Measurements from ENCODE around the gene BRINP2.

- TF ChIP-seq RARB (CRISPR knock-in tag; IDR thresholded peaks at IDR 0.05) (no peak), ISL1 (CRISPR knock-in tag; IDR thresholded peaks at IDR 0.05) (no peak), CREB5 (CRISPR knock-in tag; IDR thresholded peaks at IDR 0.05; ENCODE audit: low read depth) (no peak), ZC3H10 (CRISPR knock-in tag; IDR thresholded peaks at IDR 0.05) (no peak), ESRRG (CRISPR knock-in tag; IDR thresholded peaks at IDR 0.05) (no peak), ZFP30 (CRISPR knock-in tag; IDR thresholded peaks at IDR 0.05) (no peak), ZFP3 (CRISPR knock-in tag; IDR thresholded peaks at IDR 0.05) (no peak), ZNF70 (CRISPR knock-in tag; IDR thresholded peaks at IDR 0.05) (no peak), PATZ1 (CRISPR knock-in tag; IDR thresholded peaks at IDR 0.05; ENCODE audit: borderline replicate concordance) (no peak), ZNF565 (CRISPR knock-in tag; conservative IDR thresholded peaks at IDR 0.05; ENCODE audit: low read depth) (no peak), CSDC2 (CRISPR knock-in tag; IDR thresholded peaks at IDR 0.05) (no peak), ARNTL (CRISPR knock-in tag; IDR thresholded peaks at IDR 0.05; ENCODE audit: borderline replicate concordance, low read depth) (no peak)
Observed at GRCh38 chr1:177274687-177275211, 104.0 kb downstream of the BRINP2 start.
